NCI-H2081 (cell line): ENCODE results near the gene LCMT1.
"Not testable (repeated sequence)": the region's sequence is repeated elsewhere in the genome, so short reads cannot be mapped to it uniquely, and the experiment has no call there.

Experiments
- DNase-seq, 2 experiments: peaks; one replicate each; lab custom pipeline; 2025; lab: John Stamatoyannopoulos, UW

LCMT1 gene

DNA sequence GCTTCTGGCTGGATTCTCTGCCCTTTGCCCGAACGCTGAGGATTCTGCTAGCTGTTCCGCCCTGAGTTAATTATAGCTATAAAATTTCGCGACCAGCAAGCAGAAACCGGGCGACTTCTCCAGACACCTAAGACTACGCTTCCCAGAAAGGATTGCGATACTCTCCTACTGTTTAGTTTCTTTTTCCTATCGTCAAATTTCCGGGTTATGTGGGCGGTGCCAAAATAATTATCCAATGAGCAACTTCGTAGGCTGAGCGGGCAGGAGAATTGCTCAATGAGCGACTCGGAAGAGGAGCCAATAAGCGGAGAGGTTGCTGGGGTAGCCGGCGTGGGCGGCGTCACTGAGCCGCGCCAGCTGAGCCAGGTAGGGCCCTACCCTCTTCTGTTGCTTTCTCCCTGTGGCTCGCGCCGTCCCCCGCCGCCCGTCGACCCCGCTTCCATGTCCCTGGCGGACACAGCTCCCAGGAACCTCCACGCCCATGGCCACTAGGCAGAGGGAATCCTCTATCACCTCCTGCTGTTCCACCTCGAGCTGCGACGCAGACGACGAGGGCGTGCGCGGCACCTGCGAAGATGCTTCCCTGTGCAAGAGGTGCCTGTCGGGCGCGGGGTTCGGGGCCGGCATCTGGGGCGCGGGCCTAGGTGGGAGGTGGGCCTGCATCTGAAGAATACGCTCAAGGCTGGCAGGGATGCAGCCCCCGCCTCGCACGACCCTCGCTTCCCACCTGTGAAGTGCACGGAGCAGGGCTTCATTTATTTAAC lies at the start of gene LCMT1:
LCMT1 (plus strand) TSS at position 340 of the 764 bp plus-strand sequence; CDS start at position 482, 142 bp downstream.
- peak; percentile 96 to 99 for DNase-seq

DNA sequence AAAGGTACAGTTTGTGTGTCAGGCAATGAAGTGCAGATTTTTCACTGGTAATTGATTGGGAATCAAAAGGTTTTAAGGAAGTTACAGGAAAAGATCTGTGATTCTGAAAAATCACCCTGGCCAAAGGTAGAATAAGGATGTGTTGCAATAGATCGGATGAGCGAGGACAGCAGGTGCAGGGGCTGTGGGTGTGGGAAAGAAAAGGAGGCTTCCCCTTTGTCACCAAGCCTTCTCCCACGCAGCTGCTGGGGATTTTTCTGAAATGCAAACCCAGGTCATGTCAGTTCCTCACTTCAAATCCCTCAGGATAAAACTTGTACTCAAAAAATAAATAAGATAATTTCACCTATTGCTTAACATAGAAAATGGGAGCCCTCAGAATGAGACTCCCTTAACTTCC lies 48.4 kb upstream of the LCMT1 start:
- no peak for DNase-seq

DNA sequence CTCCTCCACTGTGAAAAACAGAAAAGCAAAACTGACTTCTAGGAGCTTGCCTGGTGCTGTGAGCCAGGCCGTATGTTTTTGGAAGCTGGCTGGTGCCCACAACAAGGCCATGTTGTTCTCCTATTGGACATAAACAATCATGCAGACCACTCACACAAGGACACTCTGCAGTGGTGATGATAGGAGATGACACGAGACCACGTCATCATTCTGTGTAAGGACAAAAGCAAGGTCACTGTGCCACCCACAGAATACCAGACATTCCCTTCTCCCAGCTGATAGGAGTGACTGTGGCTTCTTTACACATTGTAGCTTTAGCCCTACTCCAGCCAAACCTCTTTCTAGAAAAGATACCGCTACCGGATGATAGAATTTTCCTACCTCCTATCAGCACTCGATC lies 47.7 kb upstream of the LCMT1 start:
- DNase-seq = no peak

DNA sequence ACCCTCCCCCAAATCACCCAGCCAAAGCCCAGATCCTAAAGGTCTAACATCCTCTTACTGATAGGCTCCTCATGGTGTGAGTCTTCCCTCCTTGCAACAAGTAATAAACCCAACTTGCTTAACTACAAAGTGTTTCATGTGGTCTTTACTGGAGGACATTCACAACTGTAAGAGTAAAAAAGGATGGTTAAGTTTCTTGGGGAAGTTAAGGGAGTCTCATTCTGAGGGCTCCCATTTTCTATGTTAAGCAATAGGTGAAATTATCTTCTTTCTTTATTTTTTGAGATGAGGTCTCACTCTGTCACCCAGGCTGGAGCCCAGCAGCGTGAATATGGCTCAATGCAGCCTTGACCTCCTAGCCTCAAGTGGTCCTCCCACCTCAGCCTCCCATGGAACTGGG lies 47.3 kb upstream of the LCMT1 start:
- not testable (repeated sequence) for DNase-seq

DNA sequence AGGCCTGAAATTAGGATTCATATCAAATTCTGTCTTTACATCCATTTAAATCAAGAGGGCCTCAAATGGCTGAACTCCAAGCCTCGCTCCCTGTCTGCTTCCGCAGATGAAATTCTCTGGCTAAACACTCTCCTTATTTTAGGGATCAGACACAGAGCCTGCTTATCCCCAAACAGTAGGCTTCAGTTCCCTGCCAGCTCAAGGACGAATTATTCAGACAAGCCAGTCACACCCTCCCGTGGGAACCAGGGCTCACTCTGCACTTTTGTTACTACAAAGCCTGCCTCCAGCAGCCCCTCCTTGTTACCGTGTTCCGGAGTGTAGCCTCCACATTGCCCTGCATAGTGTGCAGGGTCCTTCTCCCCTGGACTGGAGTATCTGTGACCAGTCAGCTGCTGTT lies 46.6 kb upstream of the LCMT1 start:
- no peak for DNase-seq

DNA sequence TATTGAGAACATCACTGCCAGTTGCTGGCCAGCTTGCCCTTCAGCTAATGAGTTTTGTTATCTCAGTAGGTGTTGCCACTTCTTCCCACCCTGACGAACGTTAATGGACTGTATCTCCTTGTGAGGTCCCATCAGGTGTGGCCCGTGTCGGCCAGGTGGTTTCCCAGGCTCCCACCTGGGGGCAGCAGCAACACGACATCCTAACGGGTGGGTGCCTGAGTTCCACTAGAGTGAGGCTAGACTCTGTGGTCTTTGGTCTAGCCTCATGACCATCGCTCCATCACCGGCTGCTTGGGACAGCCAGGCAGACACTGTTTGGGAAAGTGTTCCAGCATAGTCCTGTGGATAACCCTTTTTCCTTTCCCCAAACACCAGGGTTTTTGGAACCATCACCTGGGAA lies 45.6 kb upstream of the LCMT1 start:
- DNase-seq = no peak

DNA sequence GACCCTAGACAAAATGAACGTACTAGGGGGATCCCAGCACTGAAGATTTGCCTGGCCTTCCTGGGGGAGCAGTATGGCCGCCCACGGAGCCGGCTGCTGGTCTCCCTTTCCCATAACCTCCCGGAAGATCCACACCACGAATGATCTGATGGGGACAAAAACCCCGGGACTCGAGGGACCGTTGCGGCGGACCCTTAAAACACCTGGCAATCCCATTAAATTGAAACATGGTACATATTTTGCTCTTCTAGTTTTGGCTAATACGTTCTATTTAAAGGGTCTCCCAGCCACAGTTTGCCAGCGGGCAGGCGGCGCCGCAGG lies 45.2 kb upstream of the LCMT1 start:
- no peak for DNase-seq

DNA sequence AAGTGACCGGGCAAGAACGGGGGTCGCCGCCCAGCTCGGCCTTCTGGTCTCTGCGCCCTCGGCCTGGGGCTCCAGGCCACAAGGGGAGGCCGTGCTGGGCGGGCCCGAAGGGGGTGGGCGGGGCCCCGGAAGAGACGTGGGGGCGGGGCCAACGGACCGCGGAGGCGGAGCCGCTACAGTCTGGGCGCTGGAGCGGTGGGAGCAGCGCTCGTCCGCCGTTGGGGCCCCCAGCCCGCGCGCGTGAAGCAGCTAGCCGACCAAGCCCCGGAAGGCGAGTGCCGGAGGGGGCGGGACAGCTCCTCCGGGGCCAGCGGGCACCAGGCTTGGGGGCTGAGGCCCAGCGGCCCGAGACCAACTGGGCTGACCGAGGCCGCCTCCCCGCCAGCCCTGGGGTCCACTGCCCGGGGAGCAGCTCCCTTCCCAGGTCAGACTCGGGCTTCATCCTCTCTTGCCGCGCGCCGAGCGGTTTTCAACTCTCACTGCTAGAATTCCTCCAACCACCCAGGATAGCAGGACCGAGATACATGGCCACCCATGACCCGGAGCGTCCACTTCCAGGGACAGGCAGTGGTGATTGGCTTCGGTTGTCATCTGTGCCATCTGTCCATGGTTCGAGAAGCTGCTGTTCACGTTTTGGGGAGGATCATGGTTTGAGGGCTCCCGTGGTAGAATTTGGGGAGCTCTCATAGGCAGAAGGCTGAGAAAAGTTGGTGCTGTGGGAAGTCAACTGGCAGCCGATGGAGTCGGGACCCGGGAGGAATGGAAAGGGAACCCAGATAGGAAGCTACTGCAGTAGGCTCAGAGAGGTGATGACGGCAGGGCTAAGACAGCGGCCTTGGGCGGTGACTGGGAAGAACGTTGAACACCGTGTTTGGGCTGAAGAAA lies 44.6 kb upstream of the LCMT1 start:
- DNase-seq = peak; percentile 63 to 66

DNA sequence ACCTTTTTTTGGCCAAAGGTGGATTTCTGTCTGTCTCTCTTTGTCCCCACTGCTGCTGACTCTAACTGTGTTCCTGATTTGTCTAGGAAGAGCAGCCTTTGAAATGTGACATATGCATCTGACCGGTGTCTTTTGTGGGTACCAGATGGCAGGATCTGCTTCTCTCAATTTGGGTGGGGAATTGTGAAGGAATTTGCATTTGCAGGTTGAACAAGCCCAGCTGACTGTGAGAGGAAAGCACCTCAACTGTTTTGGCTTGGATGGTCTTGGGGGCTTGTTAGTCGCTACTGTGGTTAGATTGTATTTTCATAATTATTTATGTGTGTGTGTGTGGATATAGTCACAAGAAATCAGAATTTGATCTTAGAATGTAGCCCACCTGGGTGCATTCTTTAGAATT lies 37.7 kb upstream of the LCMT1 start:
- no peak for DNase-seq

DNA sequence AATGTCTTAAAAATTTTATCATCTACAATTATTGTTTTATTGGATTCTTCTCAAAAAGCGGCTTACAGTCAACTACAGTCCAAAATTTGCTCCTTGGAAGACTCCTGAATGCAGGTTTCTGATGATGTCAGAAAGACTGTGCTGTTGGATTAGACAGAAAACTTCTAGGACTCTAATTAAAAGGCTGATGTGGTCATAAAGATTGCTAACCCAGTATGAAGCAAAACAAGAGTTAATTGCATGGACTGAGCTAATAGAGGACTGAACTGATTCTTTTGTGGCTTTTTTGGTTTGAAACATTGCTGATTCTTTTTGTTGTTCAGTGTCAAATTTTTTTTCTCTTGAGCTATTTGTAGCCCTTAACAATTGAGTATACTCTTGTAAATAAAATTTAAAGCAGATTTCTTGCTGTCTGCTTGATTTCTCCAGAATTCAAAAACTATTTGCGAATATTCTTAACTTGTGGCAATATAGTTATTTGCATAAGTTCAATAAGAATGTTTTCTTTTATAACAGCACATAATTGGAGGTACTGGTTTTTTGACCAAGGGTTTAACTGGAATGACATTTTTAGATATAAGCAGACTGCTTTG lies 33.1 kb upstream of the LCMT1 start:
- no peak for DNase-seq

DNA sequence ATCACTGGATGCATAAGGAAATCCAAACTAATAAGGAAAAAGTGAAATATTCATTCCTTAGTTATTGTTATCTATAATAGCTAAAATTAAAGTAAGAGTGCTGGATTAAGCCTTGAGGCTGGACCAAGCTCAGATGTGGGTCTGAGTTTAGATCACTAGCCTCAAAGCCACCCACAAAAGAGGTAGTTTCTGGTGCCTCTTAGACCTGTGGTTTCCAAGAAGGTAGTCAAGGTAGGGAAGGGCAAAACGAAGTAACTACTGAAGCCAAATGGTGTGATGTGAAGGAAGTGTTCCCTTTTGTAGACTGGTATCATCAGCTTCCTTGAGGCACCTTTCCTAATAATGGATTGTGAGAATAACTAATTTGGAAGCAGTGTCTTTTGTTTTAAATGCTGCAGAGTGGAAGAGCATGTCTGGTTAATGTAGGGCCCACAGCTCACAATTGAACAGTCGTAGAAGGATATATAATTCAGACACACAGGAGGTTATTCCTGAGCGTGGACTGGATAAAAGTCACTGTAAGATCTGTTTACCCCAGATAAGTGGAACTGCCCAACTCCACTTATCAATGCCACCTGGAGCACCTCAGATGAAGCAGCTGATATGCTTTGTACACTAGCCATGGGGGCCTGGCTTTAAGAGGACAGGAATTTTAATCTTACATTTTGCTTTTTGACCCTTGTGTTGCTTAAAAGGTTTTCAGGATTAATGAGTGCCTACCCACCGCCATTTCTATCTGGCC lies 31.7 kb upstream of the LCMT1 start:
- DNase-seq = no peak

DNA sequence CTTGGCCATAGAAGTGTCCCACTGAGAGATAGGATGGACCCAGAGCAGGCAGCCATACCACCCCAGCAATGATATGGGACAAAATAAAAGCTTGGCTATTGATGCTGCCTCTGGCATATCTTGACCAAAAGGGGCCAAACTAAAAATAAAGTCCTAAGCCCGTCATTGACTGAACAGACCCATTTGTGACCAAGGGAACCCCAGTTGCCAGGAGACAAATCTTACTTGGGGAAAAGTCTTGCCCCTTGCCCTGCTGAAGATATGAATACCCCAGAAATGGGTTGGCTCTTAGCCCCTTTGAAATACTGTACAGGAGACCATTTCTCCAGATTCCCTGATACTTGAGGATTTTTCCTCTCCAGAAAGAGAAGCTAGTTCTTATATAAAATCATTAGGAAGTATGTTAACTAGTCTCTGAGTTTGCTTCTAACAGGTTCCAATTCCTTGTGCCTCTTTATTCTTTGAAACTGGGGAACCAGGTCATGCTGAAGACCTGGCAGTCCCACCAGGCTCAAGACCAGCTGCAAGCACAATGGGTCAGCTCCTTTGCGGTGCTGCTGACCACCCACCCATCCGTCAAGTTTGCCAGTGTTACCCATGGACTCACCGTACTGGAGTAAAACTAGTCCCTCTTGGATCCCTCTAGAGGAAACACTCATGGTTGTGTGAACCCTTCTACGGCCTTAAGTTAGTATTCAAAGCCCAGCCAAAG lies 31.0 kb upstream of the LCMT1 start:
- DNase-seq = no peak

DNA sequence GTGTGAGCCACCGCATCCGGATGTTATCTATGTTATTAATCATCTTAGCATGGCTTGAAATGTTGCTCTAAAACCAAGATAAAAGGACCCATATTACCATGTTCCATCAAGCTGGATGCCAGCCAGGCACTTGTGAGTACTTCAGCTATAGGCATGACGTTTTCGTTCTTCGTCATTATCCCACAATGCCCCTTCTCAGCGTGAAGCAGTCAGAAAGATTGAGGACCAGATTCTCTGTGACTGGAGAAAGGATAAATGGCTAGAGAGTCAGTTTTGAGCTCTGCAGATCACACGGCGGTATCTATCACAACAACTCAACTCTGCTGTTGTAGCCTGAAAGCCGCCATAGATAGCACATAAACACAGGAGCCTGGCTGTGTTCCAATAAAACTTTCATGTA lies 29.8 kb upstream of the LCMT1 start:
- no peak for DNase-seq

DNA sequence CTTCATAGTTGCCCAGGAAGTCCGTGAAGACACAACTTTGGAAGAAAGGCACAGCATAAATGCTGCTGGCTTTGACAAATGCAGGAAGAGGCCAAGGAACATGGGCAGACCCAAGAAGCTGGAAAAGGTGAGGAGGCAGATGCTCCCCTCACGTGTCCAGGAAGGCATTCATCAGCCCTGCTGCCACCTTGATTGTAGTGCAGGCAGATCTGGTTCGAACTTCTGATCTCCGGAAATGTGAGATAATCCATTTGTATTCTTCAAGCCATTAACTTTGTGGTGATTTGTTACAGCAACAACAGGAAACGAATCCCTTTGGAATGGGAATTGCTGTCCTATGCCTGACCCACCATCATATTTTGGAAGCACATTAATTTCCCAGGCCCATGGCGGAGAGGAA lies 28.5 kb upstream of the LCMT1 start:
- no peak for DNase-seq

DNA sequence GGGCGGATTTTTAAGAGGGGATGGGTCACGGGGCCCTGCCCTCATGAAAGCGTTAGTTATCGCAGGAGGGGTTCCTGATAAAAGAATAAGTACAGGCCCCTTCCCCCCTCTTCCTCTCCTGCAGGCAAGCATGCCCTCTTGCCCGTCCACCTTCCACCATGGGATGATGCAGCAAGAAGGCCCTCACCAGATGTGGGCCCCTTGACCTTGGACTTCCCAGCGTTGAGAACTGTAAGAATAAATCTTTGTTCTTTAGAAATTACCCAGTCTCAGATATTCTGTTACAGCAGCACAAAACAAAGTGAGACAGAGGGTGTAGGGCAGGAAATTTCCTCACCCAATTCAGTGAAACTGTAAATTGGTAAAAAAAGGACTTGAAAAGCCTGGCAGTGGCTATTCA lies 27.8 kb upstream of the LCMT1 start:
- DNase-seq = no peak

DNA sequence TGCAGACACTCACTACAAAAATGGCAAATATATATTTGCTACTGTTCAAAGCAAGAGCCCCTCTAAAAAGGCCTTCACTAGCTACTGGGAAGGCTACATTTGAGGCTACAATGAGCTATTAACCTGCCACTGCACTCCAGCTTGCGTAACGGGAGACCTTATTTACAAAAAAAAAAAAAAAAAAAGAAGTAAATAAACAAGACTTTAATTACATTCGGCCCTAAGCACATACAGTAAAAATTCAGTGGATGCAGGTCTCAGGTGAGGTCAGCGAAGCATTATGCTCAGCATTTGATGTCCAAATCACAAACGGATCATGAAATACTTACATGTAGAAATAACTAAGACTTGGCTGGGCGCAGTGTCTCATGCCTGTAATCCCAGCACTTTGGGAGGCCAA lies 26.7 kb upstream of the LCMT1 start:
- DNase-seq = no peak

DNA sequence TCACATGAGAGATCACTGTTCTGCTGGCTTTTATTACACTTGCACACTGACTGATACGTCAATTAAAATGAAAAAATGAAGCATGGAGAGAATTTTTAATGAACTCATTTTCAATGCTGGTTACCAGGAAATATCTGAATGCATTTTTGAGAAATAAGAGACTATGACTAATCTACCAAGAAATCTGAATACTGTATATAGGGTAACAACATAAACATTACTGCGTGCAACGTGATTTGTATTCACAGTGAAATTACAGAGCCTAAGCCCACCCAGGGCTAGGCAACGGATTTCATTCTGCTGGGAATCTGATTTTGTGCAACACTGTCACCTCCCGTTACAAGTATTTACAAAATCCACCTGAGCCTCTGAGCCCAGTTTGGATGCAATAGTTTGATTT lies 23.8 kb upstream of the LCMT1 start:
- DNase-seq = no peak

DNA sequence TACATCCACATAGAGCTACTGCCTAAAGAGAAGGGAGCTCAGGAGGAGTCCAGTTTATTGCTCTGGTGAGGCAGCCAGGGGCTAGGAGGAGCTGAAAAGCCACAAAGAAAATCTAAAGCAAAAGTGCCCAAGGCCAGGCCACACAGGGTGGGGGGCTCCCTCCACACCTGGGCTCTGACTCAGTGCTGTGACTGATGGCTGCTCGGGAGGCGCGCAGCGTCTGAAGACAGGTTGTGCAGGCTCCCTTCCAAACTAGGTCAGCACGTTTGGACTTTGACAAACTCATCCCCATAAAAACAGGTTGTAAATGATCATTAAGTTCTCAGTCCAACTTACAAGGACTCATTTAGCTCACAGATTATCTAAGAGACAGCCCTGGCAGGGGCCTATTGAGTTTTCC lies 22.2 kb upstream of the LCMT1 start:
- DNase-seq = no peak

DNA sequence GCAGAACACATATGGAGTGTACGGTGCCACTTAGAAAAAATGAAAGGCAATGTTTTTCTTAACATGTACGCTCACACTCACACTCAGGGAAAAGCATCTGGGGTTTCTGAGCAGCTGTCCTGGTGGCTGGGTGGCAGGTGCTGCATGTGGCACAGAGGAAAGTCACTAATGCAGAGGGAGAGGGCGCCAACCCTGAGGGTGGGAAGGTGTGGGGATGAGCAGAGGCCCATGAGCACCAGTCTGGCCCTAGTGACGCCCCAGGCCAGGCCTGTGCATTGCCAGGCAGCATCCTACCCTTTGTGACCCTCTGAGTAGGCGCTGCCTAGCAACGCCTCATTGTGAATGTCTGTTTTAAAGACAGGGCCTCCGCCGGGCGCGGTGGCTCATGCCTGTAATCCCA lies 19.1 kb upstream of the LCMT1 start:
- no peak for DNase-seq

DNA sequence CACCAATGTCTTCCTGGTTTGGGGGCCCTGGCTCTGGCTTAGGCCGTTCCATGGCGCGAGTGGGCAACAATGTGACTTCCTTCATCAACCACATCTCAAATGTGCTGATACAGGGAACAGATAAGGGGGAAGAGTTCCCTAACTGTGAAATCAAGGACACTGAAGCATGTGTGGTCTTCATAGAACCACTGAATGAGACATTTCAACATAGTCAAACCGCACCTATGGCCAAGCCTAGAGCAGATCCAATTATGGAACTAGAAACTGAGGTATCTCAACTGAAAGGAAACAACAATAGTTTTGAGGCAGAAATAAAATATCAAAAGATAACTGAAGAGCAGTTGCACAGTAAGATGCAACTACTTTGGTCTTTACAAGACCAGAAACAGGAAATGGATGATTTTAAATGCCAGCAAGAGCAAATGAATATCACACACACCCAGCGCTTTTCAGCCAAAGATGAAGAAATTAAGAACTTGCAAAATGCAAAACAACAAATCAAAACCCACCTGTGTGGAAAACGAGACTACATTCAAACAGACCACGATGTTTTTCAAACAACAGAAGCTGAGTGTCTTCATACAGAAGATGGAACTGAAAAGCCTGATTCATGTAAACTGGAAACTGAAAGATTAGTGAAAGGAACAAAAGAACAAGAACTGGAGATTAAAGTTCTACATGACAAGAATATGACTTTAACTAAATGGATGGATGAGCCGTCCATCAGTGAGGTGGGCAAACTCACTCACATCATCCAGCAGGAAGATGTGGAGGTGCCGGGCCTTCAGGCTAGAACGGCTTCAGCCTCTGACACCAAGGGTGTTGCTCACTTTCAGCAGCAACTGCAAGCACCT lies 18.1 kb upstream of the LCMT1 start:
- no peak for DNase-seq

DNA sequence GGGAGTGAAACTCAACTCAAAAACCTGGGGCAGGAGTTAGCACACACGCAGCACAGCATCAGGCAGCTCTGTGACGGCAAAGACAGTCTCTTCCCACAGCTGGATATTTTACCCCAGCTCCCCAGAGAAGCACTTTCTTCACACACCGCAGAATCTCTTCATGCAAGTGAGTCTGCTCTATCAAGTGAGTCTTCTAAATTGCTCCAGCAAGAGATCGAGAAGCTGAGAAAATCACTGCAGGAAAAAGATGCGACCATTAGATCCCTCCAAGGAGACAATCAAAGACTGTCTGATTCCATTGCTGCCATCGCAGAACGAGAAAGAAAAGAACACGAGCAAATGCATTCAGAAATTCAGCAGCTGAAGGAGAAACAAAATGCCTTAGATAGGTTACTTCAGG lies 16.9 kb upstream of the LCMT1 start:
- no peak for DNase-seq
